ENCODE data around the gene GNA14. TPM values are rescaled to one million over a fixed set of nuclear protein-coding genes. Genes with fewer than 3 reads are reported as not detected.

The GNA14 gene
- total RNA-seq, 4 donors from 2014 or later: 0.20 to 0.56 (median 0.22) TPM; not detected in 1

DNA sequence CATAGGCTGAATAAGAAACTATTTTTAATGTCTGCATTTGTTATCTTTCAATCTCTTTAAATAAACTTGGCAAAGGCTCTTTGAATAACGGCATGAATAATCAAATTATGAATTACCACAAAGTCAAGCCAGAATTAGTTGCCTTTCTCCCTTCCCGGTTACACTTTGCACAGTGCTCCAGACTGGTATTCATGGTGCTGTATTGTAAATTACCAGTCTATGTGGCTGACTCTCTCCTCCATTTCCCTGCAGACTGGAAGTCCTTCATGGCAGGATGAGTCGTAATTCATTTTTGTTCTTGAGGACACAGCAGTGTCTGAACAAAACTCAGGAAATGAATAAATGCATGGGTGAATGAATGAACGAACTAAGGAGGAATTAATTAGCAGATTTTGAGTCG, 142.9 kb downstream of the GNA14 start:
- H3K9me3 ChIP-seq: no peaks in the 10 kb centered on the region
- no peaks in the 10 kb centered on the region for H3K27me3 ChIP-seq
- intact Hi-C loops (cut with DNase I; ENCODE audit: low total_unique reads): no loop called here
- H3K4me3 ChIP-seq: no peak overlapping the region
- H3K4me1 ChIP-seq: no peaks in the 10 kb centered on the region
- in situ Hi-C loops (cut with MboI; ENCODE audit: low sequenced_read_pairs in 4 of 4): no loop called here
- no peak for DNase-seq
- H3K36me3 ChIP-seq: no peaks in the 10 kb centered on the region
- TF ChIP-seq, protein P1, sequence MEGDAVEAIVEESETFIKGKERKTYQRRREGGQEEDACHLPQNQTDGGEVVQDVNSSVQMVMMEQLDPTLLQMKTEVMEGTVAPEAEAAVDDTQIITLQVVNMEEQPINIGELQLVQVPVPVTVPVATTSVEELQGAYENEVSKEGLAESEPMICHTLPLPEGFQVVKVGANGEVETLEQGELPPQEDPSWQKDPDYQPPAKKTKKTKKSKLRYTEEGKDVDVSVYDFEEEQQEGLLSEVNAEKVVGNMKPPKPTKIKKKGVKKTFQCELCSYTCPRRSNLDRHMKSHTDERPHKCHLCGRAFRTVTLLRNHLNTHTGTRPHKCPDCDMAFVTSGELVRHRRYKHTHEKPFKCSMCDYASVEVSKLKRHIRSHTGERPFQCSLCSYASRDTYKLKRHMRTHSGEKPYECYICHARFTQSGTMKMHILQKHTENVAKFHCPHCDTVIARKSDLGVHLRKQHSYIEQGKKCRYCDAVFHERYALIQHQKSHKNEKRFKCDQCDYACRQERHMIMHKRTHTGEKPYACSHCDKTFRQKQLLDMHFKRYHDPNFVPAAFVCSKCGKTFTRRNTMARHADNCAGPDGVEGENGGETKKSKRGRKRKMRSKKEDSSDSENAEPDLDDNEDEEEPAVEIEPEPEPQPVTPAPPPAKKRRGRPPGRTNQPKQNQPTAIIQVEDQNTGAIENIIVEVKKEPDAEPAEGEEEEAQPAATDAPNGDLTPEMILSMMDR (IDR thresholded peaks at IDR 0.05 in 4 of 5, conservative IDR thresholded peaks at IDR 0.05 in 1 of 5): no peak
- no peak for TF ChIP-seq POLR2A (IDR thresholded peaks at IDR 0.05)
- no peak for ATAC-seq
- H3K27ac ChIP-seq: no peak overlapping the region

DNA sequence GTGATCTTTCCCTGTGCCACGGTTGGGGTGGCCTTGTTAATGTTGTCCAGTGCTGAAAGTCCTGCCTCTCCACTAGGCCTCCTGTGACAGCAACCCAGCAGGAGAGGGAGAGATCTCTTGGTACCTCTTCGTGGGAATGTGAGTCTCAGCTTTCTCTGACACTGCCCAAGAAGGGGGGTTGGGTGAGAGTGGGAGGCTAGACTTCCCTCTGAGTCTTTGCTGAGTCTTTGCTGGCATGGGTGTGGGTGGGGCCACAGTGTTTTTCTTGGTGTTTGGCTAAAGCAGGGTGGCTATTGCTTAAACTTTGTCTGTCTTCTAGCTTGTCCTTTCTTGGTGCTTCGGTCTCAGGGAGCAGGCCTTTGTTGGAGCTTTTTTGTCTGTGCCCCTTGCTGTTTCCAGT, 145.6 kb downstream of the GNA14 start:
- no peaks in the 10 kb centered on the region for H3K36me3 ChIP-seq
- no peak for TF ChIP-seq POLR2A (IDR thresholded peaks at IDR 0.05)
- TF ChIP-seq, protein P1 (IDR thresholded peaks at IDR 0.05 in 4 of 5, conservative IDR thresholded peaks at IDR 0.05 in 1 of 5): no peak
- no peaks in the 10 kb centered on the region for H3K9me3 ChIP-seq
- H3K4me3 ChIP-seq: no peak overlapping the region
- intact Hi-C loops (cut with DNase I; ENCODE audit: low total_unique reads): no loop called here
- no peak overlapping the region for H3K27ac ChIP-seq
- ATAC-seq (no peak), DNase-seq (no peak)
- in situ Hi-C loops (cut with MboI; ENCODE audit: low sequenced_read_pairs in 4 of 4): no loop called here
- no peaks in the 10 kb centered on the region for H3K4me1 ChIP-seq
- no peaks in the 10 kb centered on the region for H3K27me3 ChIP-seq

DNA sequence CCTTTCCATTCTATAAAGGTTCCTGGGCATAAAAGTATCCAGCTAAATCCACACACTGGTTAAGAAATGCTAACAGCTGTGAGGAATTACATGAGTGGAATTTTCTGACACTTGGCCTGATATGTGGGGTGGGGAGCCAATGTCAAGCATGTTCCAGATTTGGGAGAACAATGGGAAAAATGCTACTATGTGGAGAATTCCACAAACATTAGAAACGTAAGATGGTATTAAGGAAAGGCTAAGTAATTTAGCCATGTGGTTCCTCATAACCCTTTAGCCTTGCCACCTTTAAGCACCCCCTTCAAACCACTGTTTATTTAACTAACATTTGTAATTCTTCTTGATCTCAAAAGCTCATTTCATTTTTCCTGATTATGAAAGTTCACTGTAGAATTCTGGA, 149.2 kb downstream of the GNA14 start:
- H3K36me3 ChIP-seq: no peaks in the 10 kb centered on the region
- TF ChIP-seq, protein P1 (IDR thresholded peaks at IDR 0.05 in 4 of 5, conservative IDR thresholded peaks at IDR 0.05 in 1 of 5): no peak
- no peak overlapping the region for H3K4me3 ChIP-seq
- DNase-seq: no peak
- ATAC-seq: no peak
- no peaks in the 10 kb centered on the region for H3K27me3 ChIP-seq
- intact Hi-C loops (cut with DNase I; ENCODE audit: low total_unique reads): no loop called here
- in situ Hi-C loops (cut with MboI; ENCODE audit: low sequenced_read_pairs in 4 of 4): no loop called here
- H3K27ac ChIP-seq: no peak overlapping the region
- H3K4me1 ChIP-seq: no peaks in the 10 kb centered on the region
- H3K9me3 ChIP-seq: no peaks in the 10 kb centered on the region

DNA sequence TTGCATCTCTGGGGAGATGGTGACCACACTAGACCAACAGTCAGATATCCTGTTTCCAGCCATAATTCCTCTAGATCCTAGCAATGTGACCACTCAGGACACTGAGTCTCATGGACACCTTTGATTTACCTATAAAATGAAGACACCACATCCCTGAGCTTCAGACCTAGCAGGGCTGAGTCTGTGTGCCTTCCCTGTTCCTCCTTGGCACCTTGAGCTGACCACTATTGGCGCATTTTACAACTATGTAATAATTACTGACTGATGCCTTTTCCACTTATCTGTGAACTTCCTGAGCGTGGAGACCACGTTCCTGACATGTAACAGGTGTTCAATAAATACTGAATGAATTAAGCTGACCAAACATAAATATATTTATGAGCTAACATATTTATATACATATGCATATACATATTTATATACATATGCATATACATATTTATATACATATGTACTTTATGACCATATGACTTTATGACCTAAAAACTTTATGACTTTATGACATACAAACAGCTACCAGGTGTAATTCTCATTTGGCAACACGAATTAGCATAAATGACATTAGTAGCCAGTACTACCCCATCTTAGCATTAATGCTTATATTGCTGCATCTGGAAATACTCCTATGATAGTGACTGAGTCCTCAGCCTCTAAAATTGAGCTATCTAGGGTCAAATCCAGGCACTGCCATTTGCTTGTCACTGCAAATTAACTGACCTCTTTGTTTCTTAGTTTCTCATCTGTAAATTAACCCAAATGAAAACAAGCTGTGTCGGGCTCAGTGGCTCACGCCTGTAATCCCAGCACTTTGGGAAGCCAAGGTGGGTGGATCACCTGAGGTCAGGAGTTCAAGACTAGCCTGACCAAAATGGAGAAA, 150.6 kb downstream of the GNA14 start:
- ATAC-seq: no peak
- TF ChIP-seq POLR2A (IDR thresholded peaks at IDR 0.05): no peak
- TF ChIP-seq, protein P1 (IDR thresholded peaks at IDR 0.05 in 4 of 5, conservative IDR thresholded peaks at IDR 0.05 in 1 of 5): no peak
- no peaks in the 10 kb centered on the region for H3K27me3 ChIP-seq
- no peak for DNase-seq
- no peak overlapping the region for H3K4me3 ChIP-seq
- H3K27ac ChIP-seq: no peak overlapping the region
- H3K9me3 ChIP-seq: no peaks in the 10 kb centered on the region
- no peaks in the 10 kb centered on the region for H3K36me3 ChIP-seq
- no peaks in the 10 kb centered on the region for H3K4me1 ChIP-seq
- intact Hi-C loops (cut with DNase I; ENCODE audit: low total_unique reads): no loop called here
- in situ Hi-C loops (cut with MboI; ENCODE audit: low sequenced_read_pairs in 4 of 4): no loop called here
